AG10803 (cell line): ENCODE results near the gene CFAP410.
"Not testable (repeated sequence)": the region's sequence is repeated elsewhere in the genome, so short reads cannot be mapped to it uniquely, and the experiment has no call there.

Experiments
- DNase-seq: peaks from one replicate; pipeline ENCODE4 v3.0.0; 2010; ENCODE audit warnings: low read depth
- H3K4me3 ChIP-seq: 2 replicates; pipeline ENCODE4 v1.5.1; 2011; ENCODE audit warnings: mild to moderate bottlenecking, low read length, control low read depth
- TF ChIP-seq, protein P1 (sequence below): conservative IDR thresholded peaks from 2 replicates; pipeline ENCODE4 v1.5.1; 2011; ENCODE audit warnings: mild to moderate bottlenecking, low read length, control low read depth, inconsistent platforms

CFAP410 gene

GRCh38 chr21:44349416-44349846, 10.2 kb upstream of the CFAP410 start:
- TF ChIP-seq, protein P1, sequence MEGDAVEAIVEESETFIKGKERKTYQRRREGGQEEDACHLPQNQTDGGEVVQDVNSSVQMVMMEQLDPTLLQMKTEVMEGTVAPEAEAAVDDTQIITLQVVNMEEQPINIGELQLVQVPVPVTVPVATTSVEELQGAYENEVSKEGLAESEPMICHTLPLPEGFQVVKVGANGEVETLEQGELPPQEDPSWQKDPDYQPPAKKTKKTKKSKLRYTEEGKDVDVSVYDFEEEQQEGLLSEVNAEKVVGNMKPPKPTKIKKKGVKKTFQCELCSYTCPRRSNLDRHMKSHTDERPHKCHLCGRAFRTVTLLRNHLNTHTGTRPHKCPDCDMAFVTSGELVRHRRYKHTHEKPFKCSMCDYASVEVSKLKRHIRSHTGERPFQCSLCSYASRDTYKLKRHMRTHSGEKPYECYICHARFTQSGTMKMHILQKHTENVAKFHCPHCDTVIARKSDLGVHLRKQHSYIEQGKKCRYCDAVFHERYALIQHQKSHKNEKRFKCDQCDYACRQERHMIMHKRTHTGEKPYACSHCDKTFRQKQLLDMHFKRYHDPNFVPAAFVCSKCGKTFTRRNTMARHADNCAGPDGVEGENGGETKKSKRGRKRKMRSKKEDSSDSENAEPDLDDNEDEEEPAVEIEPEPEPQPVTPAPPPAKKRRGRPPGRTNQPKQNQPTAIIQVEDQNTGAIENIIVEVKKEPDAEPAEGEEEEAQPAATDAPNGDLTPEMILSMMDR = no peak
- no peak for DNase-seq
- H3K4me3 ChIP-seq = no peak overlapping the region

DNA sequence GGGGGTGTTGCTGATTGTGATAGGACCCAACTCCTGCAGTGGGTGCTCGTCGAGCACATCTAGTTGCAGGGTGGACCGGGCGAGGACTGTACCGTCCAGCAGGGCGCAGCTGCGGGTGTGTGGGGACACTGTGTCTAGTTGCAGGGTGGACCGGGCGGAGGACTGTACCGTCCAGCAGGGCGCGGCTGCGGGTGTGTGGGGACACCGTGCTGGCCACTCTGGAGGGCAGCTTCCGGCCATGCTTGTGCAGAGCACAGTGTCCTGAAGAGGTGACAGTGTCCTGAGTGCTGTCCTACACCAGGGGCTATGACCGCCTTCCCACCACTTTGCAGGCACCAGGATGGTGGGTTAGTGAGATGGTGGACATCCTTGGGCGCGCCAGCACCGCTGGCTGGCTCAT, 9.7 kb upstream of the CFAP410 start:
- TF ChIP-seq, protein P1 = no peak
- DNase-seq = no peak
- no peak overlapping the region for H3K4me3 ChIP-seq

DNA sequence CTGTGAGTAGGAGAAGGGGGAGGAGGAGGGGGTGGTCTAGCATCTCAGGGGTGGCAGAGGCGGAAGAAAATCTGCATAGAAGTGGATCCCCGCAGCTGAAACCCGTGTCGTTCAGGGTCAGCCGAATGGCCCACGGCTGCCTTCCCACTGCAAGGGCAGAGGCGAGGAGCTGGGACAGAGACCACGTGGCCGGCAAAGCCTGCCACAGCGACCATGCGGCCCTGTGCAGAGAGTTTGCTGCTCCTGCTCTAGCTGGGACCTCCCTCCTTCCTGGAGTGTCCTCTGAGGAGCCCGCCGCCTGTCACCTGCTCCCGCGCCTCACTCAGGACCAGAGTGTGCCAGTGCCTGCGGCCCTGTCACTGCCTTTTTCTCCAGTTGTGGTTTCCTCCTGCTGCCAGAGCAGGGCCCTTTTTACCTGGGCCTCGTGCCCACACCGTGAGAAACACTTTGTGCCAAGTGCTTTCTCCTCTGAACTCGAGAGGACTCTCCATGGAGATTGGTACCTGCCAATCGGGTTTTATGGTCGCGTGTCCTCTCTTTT, 8.8 kb upstream of the CFAP410 start:
- TF ChIP-seq, protein P1 = no peak
- no peak for DNase-seq

DNA sequence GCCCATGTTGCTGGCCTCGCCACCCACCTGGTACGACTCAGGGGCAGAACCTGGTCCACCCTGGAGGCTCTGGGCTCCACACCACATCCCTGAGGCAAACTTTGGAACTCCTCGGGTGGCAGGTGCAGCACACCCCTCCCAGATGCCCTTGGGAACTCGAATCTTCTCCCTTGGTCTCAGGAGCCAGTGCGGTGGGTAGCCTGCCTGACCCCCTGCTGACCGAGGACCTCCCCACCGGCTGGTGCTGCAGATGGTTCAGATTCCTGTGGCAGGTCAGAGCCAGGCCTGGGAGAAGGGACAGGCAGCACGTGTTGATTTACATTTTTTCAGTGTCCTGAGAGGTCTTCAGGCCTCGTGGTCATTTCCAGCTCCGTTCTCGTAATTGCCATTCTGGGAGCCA, 6.3 kb upstream of the CFAP410 start:
- H3K4me3 ChIP-seq = no peak overlapping the region
- DNase-seq = no peak
- TF ChIP-seq, protein P1 = no peak

More for the DNA sequence above, 8.8 kb upstream of the CFAP410 start:
- H3K4me3 ChIP-seq = no peak overlapping the region

GRCh38 chr21:44344541-44345183, 5.5 kb upstream of the CFAP410 start:
- no peak overlapping the region for H3K4me3 ChIP-seq
- no peak for DNase-seq
- TF ChIP-seq, protein P1 = no peak

DNA sequence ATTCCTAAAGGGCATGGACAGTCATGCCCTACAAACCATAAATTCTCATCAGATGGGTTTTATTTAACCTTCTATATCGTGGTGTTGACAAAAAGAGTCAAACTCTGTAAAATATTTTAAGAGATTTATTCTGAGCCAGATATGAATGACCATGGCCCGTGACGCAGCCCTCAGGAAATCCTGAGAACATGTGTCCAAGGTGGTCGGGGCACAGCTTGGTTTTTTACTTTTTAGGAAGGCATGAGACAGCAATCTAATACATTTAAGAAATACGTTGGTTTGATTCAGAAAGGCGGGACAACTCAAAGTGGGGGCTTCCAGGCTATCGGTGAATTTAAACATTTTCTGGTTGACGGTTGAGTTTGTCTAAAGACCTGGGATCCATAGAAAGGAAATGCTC, 3.8 kb upstream of the CFAP410 start:
- DNase-seq, H3K4me3 ChIP-seq: not testable (repeated sequence)

DNA sequence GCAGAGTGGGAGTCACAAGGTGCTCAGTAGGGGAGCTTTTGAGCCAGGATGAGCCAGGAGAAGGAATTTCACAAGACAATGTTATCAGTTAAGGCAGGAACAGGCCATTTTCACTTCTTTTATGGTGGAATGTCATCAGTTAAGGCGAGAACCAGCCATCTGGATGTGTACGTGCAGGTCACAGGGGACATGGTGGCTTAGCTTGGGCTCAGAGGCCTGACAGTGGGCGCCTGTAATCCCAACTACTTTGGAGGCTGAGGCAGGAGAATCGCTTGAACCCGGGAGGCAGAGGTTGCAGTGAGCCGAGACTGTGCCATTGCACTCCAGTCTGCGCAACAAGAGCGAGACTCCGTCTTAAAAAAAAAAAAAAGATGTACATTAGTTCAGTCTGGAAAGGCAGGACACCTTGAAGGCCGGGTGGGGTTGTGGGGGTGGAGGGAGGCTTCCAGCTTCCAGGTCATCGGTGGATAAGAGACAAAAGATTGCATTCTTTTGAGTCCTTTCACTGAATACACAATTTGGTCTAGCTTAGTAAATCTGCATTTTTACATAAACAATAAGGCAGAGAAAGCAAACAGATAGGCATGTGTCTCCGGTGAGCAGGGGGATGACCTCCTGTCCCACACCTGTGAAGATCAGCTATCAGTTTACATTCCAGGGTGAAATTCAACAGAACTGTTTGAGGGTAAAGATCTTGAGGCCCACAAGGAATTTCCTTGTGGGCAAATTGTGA, 2.7 kb upstream of the CFAP410 start:
- not testable (repeated sequence) for DNase-seq

More for the DNA sequence above, 2.7 kb upstream of the CFAP410 start:
- not testable (repeated sequence) for H3K4me3 ChIP-seq
